HG02938 (cell line): ENCODE data around the gene FOXL3.
"Not testable (repeated sequence)": the region's sequence is repeated elsewhere in the genome, so short reads cannot be mapped to it uniquely, and the experiment has no call there.

ENCODE experiments used
- ATAC-seq: cut with Tn5 transposase; IDR thresholded peaks from one replicate; pipeline ENCODE4 v1.9.1; 2021; ENCODE audit warnings: mild to moderate bottlenecking, moderate library complexity; ENCODE audit not compliant: unreplicated experiment

Gene FOXL3

GRCh38 chr7:286266-286665, 3.7 kb upstream of the FOXL3 start:
- no peak for ATAC-seq

- ATAC-seq = no peak
Measured at GRCh38 chr7:288671-289101, 1.3 kb upstream of the FOXL3 start.

GRCh38 chr7:289209-289755, 688 bp upstream of the FOXL3 start:
- no peak for ATAC-seq

GRCh38 chr7:290554-291372, 793 bp downstream of the FOXL3 start:
- no peak for ATAC-seq

GRCh38 chr7:291373-292092, 1.6 kb downstream of the FOXL3 start:
- ATAC-seq = no peak

- no peak for ATAC-seq
Measured at GRCh38 chr7:292226-292625, 2.3 kb downstream of the FOXL3 start.

GRCh38 chr7:292826-293225, 2.9 kb downstream of the FOXL3 start:
- ATAC-seq = no peak

- ATAC-seq = no peak
Measured at GRCh38 chr7:293681-294439, 3.9 kb downstream of the FOXL3 start.

GRCh38 chr7:294440-295154, 4.6 kb downstream of the FOXL3 start:
- ATAC-seq = no peak

- no peak for ATAC-seq
Measured at GRCh38 chr7:295155-296154, 5.5 kb downstream of the FOXL3 start.

- no peak for ATAC-seq
Measured at GRCh38 chr7:296373-296945, 6.5 kb downstream of the FOXL3 start.

GRCh38 chr7:297141-297540, 7.2 kb downstream of the FOXL3 start:
- ATAC-seq = not testable (repeated sequence)

- ATAC-seq = no peak
Measured at GRCh38 chr7:297611-298374, 7.8 kb downstream of the FOXL3 start.

GRCh38 chr7:298375-298702, 8.4 kb downstream of the FOXL3 start:
- no peak for ATAC-seq

GRCh38 chr7:298743-299142, 8.8 kb downstream of the FOXL3 start:
- no peak for ATAC-seq

GRCh38 chr7:299169-299568, 9.2 kb downstream of the FOXL3 start:
- no peak for ATAC-seq

GRCh38 chr7:299628-300027, 9.7 kb downstream of the FOXL3 start:
- ATAC-seq = no peak

- no peak for ATAC-seq
Measured at GRCh38 chr7:300048-300447, 10.1 kb downstream of the FOXL3 start.
